Muscle of leg (tissue), 11 donors: ENCODE measurements around the gene SYT15. TPM values are rescaled to one million over a fixed set of nuclear protein-coding genes. Genes with fewer than 3 reads are reported as not detected.

Experiments
- DNase-seq: peaks from one replicate; pipeline ENCODE4 v3.0.0; 2013
- H3K27ac ChIP-seq: one replicate; pipeline ENCODE4 v1.5.1; 2013; ENCODE audit warnings: mild to moderate bottlenecking, low read length, control low read depth
- H3K27me3 ChIP-seq: one replicate; pipeline ENCODE4 v1.6.1; 2013; ENCODE audit warnings: low read length; ENCODE audit not compliant: control insufficient read depth, insufficient read depth
- H3K36me3 ChIP-seq: one replicate; pipeline ENCODE4 v1.6.1; 2013; ENCODE audit warnings: low read length; ENCODE audit not compliant: control insufficient read depth, insufficient read depth
- H3K4me1 ChIP-seq: one replicate; pipeline ENCODE4 v1.6.1; 2013; ENCODE audit warnings: low read length; ENCODE audit not compliant: control insufficient read depth, insufficient read depth
- H3K4me3 ChIP-seq: one replicate; pipeline ENCODE4 v1.5.1; 2013; ENCODE audit warnings: low read length, control low read depth
- H3K9me3 ChIP-seq: replicated peaks from 2 replicates; pipeline ENCODE4 v1.6.1; 2013; ENCODE audit warnings: low read depth, low read length; ENCODE audit not compliant: control insufficient read depth
- WGBS: methylation state at CpG from one replicate; pipeline ENCODE4 v1.1.5; 2013; ENCODE audit warnings: missing lambda C conversion rate; ENCODE audit not compliant: insufficient coverage; 5-methylcytosine and 5-hydroxymethylcytosine counted together
- polyA plus RNA-seq, 8 donors: library from polyadenylated mRNA; unstranded; fragments of 120-200 nt; gene quantifications; one replicate each; pipeline versions ENCODE4 v1.2.1 to v1.2.3, GENCODE V29; 2013; ENCODE audit warnings: inconsistent platforms in 1 of 8, low replicate concordance in 1 of 8; ENCODE audit not compliant: insufficient read length in 8 of 8, insufficient read depth in 1 of 8
- total RNA-seq: library from RNA; stranded (reverse); fragments of 120-200 nt; gene quantifications from one replicate; pipeline ENCODE4 v1.2.4, GENCODE V29; 2013

SYT15 gene
- total and polyA plus RNA-seq, 9 donors, result 1.1 to 5.2 (median 3.8) TPM

- 75% methylated on average over 5 of the region's 5 CpGs for WGBS
- DNase-seq, result no peak
- H3K27me3 ChIP-seq, result peaks cover 11% of the 10 kb centered on the region
- no peaks in the 10 kb centered on the region for H3K9me3 ChIP-seq
- no peak overlapping the region for H3K4me3 ChIP-seq
- no peaks in the 10 kb centered on the region for H3K36me3 ChIP-seq
- H3K4me1 ChIP-seq, result peaks cover 2% of the 10 kb centered on the region
- H3K27ac ChIP-seq, result no peak overlapping the region
Measured at GRCh38 chr10:46545861-46546590, 32.9 kb upstream of the SYT15 start.

- no peak overlapping the region for H3K27ac ChIP-seq
- no peak overlapping the region for H3K4me3 ChIP-seq
- H3K27me3 ChIP-seq, result peaks cover 11% of the 10 kb centered on the region
- H3K4me1 ChIP-seq, result peaks cover 5% of the 10 kb centered on the region
- no peak for DNase-seq
- WGBS, result 64% methylated on average over 11 of the region's 11 CpGs
- no peaks in the 10 kb centered on the region for H3K36me3 ChIP-seq
- no peaks in the 10 kb centered on the region for H3K9me3 ChIP-seq
Measured at GRCh38 chr10:46546591-46547540, 32.1 kb upstream of the SYT15 start.

- H3K36me3 ChIP-seq, result no peaks in the 10 kb centered on the region
- WGBS, result 49% methylated on average over 7 of the region's 11 CpGs
- H3K27me3 ChIP-seq, result peaks cover 8% of the 10 kb centered on the region
- no peak for DNase-seq
- peaks cover 14% of the 10 kb centered on the region for H3K4me1 ChIP-seq
- no peaks in the 10 kb centered on the region for H3K9me3 ChIP-seq
- H3K4me3 ChIP-seq, result no peak overlapping the region
- H3K27ac ChIP-seq, result no peak overlapping the region
Measured at GRCh38 chr10:46547541-46548497, 31.1 kb upstream of the SYT15 start.

DNA sequence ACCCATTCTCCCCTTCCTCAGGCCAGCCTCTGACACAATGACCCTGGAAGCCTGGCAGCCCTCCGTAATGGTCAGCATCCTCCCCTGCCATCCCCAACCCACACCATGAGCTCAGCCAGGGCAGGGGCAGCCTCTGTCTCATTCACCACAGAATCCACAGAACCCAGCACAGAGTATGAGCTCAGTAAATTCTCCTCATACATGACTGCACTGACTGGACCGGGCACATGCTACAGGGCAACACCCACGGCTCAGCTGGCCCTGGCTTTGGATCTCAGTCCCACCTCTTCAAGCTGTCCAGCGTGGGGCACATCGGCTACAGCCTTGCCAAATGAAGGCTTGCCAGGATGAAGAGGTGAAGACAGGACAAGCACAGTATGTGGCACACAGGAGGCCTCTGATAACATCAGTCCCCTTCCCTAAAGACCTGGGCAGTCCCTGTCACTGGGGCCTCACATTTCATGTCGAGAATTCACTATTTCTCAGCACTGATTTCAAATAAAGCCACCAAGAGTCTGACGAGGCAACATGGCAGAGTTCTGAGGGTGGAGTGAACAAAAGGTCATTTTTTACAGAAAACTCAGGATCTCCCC, 30.3 kb upstream of the SYT15 start:
- no peaks in the 10 kb centered on the region for H3K36me3 ChIP-seq
- no peak for DNase-seq
- no peak overlapping the region for H3K27ac ChIP-seq
- peaks cover 8% of the 10 kb centered on the region for H3K27me3 ChIP-seq
- WGBS, result 74% methylated on average over 5 of the region's 7 CpGs
- no peaks in the 10 kb centered on the region for H3K9me3 ChIP-seq
- H3K4me1 ChIP-seq, result peaks cover 22% of the 10 kb centered on the region
- H3K4me3 ChIP-seq, result no peak overlapping the region

GRCh38 chr10:46549171-46550075, 29.5 kb upstream of the SYT15 start:
- 86% methylated on average over 31 of the region's 31 CpGs for WGBS
- no peak overlapping the region for H3K4me3 ChIP-seq
- no peaks in the 10 kb centered on the region for H3K36me3 ChIP-seq
- no peak overlapping the region for H3K27ac ChIP-seq
- no peaks in the 10 kb centered on the region for H3K9me3 ChIP-seq
- H3K4me1 ChIP-seq, result peaks cover 24% of the 10 kb centered on the region
- H3K27me3 ChIP-seq, result peaks cover 13% of the 10 kb centered on the region
- no peak for DNase-seq

DNA sequence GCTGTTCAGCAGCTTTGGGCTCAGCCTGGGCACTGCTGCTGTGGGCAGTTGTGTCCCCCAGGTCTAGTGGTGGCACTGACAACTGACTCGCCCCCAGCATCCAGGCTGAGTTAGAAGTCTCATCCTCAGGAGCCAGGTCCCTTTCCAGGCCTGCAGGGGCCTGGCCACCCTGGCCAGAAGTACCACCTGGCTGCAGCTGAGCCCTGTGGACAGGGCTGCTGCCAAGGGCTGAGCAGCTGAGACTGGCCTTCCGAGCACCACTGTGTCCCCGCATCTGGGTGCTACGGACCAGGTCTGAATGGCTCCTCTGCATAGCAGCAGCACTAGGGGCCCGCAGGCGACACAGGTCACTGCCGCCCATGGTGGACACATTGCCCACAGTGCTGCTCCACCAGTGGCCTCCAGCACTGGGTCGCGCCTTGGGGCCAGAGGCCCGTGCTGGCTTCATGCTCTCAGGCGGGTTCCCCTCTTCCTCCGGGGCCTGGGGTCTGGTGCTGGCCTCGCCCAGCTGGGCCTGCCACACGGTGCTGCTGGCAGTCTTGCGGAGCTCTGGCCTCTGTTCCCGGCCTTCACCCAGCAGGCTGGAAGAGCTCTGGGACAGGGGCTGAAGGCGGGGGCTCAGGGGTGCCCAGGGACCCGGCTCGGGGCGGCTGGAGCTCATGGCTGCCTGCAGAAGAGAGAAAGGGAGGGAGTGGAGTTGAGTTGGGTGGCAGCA, 28.7 kb upstream of the SYT15 start:
- H3K27me3 ChIP-seq, result peaks cover 21% of the 10 kb centered on the region
- DNase-seq, result no peak
- H3K27ac ChIP-seq, result no peak overlapping the region
- H3K9me3 ChIP-seq, result no peaks in the 10 kb centered on the region
- H3K4me3 ChIP-seq, result no peak overlapping the region
- peaks cover 24% of the 10 kb centered on the region for H3K4me1 ChIP-seq
- H3K36me3 ChIP-seq, result no peaks in the 10 kb centered on the region
- 85% methylated on average over 19 of the region's 20 CpGs for WGBS

DNA sequence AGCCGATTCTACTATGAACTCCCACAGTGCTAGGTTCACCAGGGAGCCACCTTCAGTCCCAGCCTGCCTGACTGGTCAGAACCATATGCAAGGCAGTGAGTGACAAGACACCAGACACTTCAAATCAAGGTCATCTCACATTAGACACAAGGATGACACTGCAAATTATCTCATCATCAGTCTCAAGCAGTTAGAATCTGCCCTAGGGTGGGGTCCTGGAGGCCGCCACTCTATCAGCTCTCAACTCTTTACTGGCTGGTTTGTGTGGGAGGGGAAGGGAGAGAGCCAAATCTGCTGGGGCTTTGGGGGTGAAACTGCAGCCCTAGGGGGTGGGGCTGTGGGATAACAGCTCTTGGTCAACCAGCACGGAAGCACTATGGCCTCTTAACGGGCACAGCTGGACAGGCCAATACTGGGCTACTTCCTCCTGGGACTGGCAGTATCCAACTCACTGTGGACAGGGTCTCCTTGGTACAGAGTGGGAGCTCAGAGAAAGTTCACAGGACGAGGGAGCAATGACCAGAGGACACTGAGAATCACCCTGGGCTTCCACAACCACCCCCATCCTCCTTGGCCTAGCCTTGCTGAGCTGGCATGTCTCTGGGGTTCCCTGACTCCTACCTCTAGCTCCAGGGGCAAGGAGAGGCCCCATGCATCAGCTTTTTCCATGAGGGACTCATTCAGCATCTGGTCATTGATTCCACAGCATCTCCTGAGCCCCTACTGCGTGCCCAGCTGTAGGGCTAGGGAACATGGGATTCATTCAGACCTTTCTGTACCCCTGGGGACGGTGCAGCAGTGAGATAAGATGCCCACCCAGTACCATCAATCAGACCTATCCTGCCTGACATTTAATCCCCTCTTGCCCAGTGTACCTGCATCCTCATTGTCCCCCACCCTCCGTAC, 27.9 kb upstream of the SYT15 start:
- no peak overlapping the region for H3K27ac ChIP-seq
- H3K4me3 ChIP-seq, result no peak overlapping the region
- peaks cover 30% of the 10 kb centered on the region for H3K4me1 ChIP-seq
- WGBS, result 75% methylated on average over 7 of the region's 8 CpGs
- no peaks in the 10 kb centered on the region for H3K36me3 ChIP-seq
- H3K9me3 ChIP-seq, result no peaks in the 10 kb centered on the region
- no peak for DNase-seq
- peaks cover 30% of the 10 kb centered on the region for H3K27me3 ChIP-seq
